ENCODE results near the gene SLC7A14.

DNA sequence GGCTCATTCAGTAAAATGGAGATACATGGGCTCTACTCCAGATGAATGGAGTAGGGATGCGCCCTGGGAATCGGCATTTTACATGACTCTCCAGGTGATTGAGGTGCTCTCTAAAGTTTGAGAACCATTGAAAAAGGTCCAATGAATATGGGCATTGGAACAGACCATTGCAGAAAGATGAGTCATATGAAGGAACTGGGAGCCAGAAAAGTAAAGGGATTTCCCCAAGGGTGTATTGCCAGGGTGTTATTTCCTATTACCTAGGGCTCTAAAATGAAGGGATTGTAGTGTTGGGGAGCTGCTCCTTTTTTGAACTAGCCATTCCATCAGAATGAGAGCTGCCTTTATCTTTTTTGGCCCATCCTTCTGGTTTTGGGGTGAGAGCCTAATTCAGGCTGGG is 145.5 kb downstream of the SLC7A14 start:
- TF ChIP-seq, protein P1, sequence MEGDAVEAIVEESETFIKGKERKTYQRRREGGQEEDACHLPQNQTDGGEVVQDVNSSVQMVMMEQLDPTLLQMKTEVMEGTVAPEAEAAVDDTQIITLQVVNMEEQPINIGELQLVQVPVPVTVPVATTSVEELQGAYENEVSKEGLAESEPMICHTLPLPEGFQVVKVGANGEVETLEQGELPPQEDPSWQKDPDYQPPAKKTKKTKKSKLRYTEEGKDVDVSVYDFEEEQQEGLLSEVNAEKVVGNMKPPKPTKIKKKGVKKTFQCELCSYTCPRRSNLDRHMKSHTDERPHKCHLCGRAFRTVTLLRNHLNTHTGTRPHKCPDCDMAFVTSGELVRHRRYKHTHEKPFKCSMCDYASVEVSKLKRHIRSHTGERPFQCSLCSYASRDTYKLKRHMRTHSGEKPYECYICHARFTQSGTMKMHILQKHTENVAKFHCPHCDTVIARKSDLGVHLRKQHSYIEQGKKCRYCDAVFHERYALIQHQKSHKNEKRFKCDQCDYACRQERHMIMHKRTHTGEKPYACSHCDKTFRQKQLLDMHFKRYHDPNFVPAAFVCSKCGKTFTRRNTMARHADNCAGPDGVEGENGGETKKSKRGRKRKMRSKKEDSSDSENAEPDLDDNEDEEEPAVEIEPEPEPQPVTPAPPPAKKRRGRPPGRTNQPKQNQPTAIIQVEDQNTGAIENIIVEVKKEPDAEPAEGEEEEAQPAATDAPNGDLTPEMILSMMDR (IDR thresholded peaks at IDR 0.05) = no peak
- no peak for TF ChIP-seq HDAC2 (IDR thresholded peaks at IDR 0.05)
- no peak for TF ChIP-seq EP300 (IDR thresholded peaks at IDR 0.05)
- TF ChIP-seq HEYL (CRISPR knock-in tag; IDR thresholded peaks at IDR 0.05) = no peak
- TF ChIP-seq EHMT2 (IDR thresholded peaks at IDR 0.05; ENCODE audit: low read depth) = no peak
